Kidney (tissue), 14 donors: Measurements from ENCODE around the gene SPI1. TPM values are rescaled to one million over a fixed set of nuclear protein-coding genes. Genes with fewer than 3 reads are reported as not detected.

Experiments used
- DNase-seq, 5 donors: peaks; one replicate each; pipeline ENCODE4 v3.0.0-alpha.2; 2013 to 2020
- FAIRE-seq: peaks from 2 replicates; lab custom pipeline; 2012; peaks lifted over from hg19 to GRCh38; lab: Jason Lieb, UNC
- H3K27ac ChIP-seq, 2 donors: one replicate each; pipeline ENCODE4 v1.7.0; 2013; ENCODE audit warnings: low read depth in 2 of 2, low read length in 2 of 2, inconsistent platforms in 1 of 2
- H3K27me3 ChIP-seq: one replicate; pipeline ENCODE4 v1.7.1; 2013; ENCODE audit warnings: low read length, inconsistent platforms; ENCODE audit not compliant: control insufficient read depth, insufficient read depth
- H3K36me3 ChIP-seq, 3 donors: one replicate each; pipeline versions ENCODE4 v1.7.0 to v1.7.1; 2013; ENCODE audit warnings: low read length in 3 of 3, control low read depth in 1 of 3, inconsistent platforms in 1 of 3; ENCODE audit not compliant: insufficient read depth in 3 of 3, control insufficient read depth in 2 of 3
- H3K4me1 ChIP-seq, 3 donors: one replicate each; pipeline versions ENCODE4 v1.7.0 to v1.7.1; 2013; ENCODE audit warnings: low read length in 3 of 3, inconsistent platforms in 1 of 3, low read depth in 1 of 3; ENCODE audit not compliant: control insufficient read depth in 2 of 3, insufficient read depth in 2 of 3
- H3K4me3 ChIP-seq, 3 donors: one replicate each; pipeline versions ENCODE4 v1.7.0 to v1.8.1; 2013; ENCODE audit warnings: low read length in 3 of 3, control low read depth in 1 of 3, inconsistent platforms in 1 of 3
- H3K9ac ChIP-seq, 3 donors: one replicate each; pipeline versions ENCODE4 v1.7.0 to v1.7.1; 2013; ENCODE audit warnings: low read length in 3 of 3, control low read depth in 1 of 3, inconsistent platforms in 1 of 3
- H3K9me3 ChIP-seq, 3 donors: one replicate each; pipeline versions ENCODE4 v1.7.0 to v1.7.1; 2013; ENCODE audit warnings: low read length in 3 of 3, control low read depth in 1 of 3, inconsistent platforms in 1 of 3; ENCODE audit not compliant: control insufficient read depth in 2 of 3, insufficient read depth in 1 of 3
- intact Hi-C: fragments of 100-400 bp; cut with DNase I; formaldehyde crosslinking; loops from one replicate; pipeline ENCODE4 v1.11.1; 2022
- polyA plus RNA-seq: library from polyadenylated mRNA; stranded (reverse); fragments of 350-450 nt; fragmentation: Illumina TruSeq; extraction: RNeasy Lipid Tissue Mini Kit (QIAGEN cat#74804); gene quantifications from one replicate; pipeline ENCODE4 v1.2.3, GENCODE V29; 2014; ENCODE audit warnings: low read depth, low replicate concordance; ENCODE audit not compliant: insufficient read depth
- total RNA-seq: library from RNA; stranded (reverse); fragmentation: NEBNext Ultra II Directional; extraction: Animal tissue kit (Norgen Biotek cat#: 25700); gene quantifications from one replicate; pipeline ENCODE4 v1.2.1, GENCODE V29; 2021
- TF ChIP-seq, protein P1 (sequence below): IDR thresholded peaks from 3 replicates; pipeline ENCODE4 v1.5.1; 2012; ENCODE audit warnings: mild to moderate bottlenecking, moderate library complexity, borderline replicate concordance; ENCODE audit not compliant: insufficient read depth; ENCODE audit errors: extremely low read depth
- donor health status: control.
- donor health status: control.
- donor health status: control.
- donor health status: control.
- donor health status: control.
- donor health status: DM: yes; HTN: yes; CAD: no.
- donor health status: Normal renal cell carcinoma (clear cell type).

Gene SPI1
- total and polyA plus RNA-seq, 2 donors from 2014 or later, result 7.3 to 39.8 TPM

DNA sequence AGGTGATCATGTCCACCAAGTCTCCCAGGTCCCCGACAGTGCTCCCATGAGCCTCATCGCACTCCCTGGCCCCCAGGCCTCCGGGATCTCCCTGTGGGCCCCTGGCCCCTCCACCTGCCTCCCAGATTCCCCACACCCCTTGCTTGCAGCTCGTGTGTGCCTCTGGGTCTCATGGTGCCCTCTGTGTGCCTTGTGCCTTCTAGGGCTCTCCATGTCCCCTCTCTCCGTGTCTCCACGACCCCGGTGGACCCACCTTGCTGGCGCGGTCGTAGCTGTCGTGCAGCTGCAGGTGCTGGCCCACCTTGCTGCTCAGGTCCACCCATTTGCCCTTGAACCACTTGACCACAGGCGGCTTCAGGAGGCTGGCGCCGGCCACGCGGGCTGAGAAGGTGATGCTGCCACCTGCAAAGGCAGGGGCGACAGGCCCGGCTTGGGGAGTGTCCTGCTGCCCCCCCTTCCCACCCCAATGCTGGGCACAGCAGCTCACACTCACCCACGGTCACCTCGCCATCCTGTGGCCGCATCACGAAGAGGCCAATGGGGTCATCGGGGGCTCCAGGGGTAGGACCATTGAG lies 28.7 kb downstream of the SPI1 start:
- H3K27ac ChIP-seq, result no peak overlapping the region
- intact Hi-C loops, result no loop called here
- TF ChIP-seq, protein P1, sequence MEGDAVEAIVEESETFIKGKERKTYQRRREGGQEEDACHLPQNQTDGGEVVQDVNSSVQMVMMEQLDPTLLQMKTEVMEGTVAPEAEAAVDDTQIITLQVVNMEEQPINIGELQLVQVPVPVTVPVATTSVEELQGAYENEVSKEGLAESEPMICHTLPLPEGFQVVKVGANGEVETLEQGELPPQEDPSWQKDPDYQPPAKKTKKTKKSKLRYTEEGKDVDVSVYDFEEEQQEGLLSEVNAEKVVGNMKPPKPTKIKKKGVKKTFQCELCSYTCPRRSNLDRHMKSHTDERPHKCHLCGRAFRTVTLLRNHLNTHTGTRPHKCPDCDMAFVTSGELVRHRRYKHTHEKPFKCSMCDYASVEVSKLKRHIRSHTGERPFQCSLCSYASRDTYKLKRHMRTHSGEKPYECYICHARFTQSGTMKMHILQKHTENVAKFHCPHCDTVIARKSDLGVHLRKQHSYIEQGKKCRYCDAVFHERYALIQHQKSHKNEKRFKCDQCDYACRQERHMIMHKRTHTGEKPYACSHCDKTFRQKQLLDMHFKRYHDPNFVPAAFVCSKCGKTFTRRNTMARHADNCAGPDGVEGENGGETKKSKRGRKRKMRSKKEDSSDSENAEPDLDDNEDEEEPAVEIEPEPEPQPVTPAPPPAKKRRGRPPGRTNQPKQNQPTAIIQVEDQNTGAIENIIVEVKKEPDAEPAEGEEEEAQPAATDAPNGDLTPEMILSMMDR, result no peak
- DNase-seq (peak in 1 of 5 donors; percentile 37), FAIRE-seq (no peak)
- no peak overlapping the region for H3K9ac ChIP-seq
- H3K4me1 ChIP-seq, result peaks cover 0 to 2% (median 0%) of the 10 kb centered on the region in 3 donors
- H3K4me3 ChIP-seq, result no peak overlapping the region
- no peaks in the 10 kb centered on the region for H3K27me3 ChIP-seq
- no peaks in the 10 kb centered on the region for H3K36me3 ChIP-seq
- no peaks in the 10 kb centered on the region for H3K9me3 ChIP-seq

DNA sequence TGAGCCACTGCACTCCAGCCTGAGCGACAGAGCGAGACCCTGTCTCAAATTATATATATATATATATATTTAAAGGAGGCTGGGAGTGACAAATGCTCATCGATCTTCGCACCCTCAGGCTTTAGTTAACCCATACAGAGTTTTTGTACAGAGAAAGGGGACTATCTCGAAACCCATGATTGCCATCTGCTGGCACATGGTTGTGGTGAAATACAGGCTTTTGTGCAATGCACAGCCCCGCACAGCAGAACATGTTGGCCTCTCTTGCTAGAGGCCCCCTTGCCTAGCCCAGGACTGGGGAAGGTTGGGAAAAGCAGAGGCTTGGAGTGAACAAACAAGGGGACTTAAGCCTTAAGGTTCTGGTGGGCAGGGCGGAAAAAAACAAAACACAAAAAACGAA lies 29.5 kb downstream of the SPI1 start:
- no peak overlapping the region for H3K27ac ChIP-seq
- no peak overlapping the region for H3K9ac ChIP-seq
- no peaks in the 10 kb centered on the region for H3K36me3 ChIP-seq
- no peaks in the 10 kb centered on the region for H3K27me3 ChIP-seq
- peaks cover 0 to 2% (median 0%) of the 10 kb centered on the region in 3 donors for H3K4me1 ChIP-seq
- H3K9me3 ChIP-seq, result no peaks in the 10 kb centered on the region
- DNase-seq (peak in 2 of 5 donors; percentile 18 to 32), FAIRE-seq (no peak)
- TF ChIP-seq, protein P1, result peak; percentile 18
- intact Hi-C loops, result no loop called here
- no peak overlapping the region for H3K4me3 ChIP-seq

DNA sequence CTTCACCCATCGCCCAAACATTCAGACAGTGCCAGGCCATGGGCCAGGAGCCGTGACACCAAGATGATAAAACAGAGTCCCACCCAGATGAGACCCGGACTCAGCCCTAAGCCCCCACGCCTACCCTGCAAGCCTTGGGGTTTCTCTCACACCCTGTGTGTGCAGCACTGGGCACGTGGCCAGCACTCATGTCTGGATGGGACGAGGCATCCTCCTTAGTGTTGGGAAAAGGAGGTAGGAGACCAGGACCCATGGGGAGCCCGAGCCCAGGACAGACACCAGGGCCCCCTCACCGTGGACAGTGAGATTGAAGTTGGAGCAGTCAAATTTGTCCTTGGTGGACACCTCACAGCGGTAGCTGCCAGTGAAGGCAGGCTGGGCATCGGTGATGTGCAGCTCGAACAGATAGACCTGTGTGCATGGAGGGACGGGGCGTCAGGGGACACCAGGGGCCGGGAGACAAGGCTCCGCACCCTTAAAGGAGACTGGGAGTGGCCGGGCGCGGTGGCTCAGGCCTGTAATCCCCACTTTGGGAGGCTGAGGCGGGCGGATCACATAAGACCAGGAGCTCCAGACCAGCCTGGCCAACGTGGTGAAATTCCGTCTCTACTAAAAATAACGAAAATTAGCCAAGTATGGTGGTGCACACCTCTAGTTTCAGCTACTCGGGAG lies 30.1 kb downstream of the SPI1 start:
- peaks cover 0 to 2% (median 0%) of the 10 kb centered on the region in 3 donors for H3K4me1 ChIP-seq
- FAIRE-seq, result no peak
- no peak overlapping the region for H3K27ac ChIP-seq
- intact Hi-C loops, result no loop called here
- H3K4me3 ChIP-seq, result no peak overlapping the region
- H3K36me3 ChIP-seq, result no peaks in the 10 kb centered on the region
- TF ChIP-seq, protein P1, result no peak
- DNase-seq, result peak in 1 of 5 donors; percentile 73
- no peaks in the 10 kb centered on the region for H3K9me3 ChIP-seq
- no peak overlapping the region for H3K9ac ChIP-seq
- H3K27me3 ChIP-seq, result no peaks in the 10 kb centered on the region
